Smooth muscle cell of the brain vasculature (primary cell): Measurements from ENCODE around the gene SPCS2.

Source experiments
- DNase-seq: peaks from one replicate; pipeline ENCODE4 v3.0.0-alpha.2; 2012; ENCODE audit warnings: low read depth, low spot score

SPCS2 gene

GRCh38 chr11:74948898-74949752, at the start of gene SPCS2, which contains the start of gene XRRA1:
SPCS2 (plus strand) TSS chr11:74949266; CDS start chr11:74949286, 20 bp downstream.
XRRA1 (minus strand) TSS chr11:74949091; CDS start chr11:74940878, 8,213 bp downstream.
- peak; percentile 94 for DNase-seq

GRCh38 chr11:74902342-74902741, 46.7 kb upstream of the SPCS2 start:
- DNase-seq = no peak

DNA sequence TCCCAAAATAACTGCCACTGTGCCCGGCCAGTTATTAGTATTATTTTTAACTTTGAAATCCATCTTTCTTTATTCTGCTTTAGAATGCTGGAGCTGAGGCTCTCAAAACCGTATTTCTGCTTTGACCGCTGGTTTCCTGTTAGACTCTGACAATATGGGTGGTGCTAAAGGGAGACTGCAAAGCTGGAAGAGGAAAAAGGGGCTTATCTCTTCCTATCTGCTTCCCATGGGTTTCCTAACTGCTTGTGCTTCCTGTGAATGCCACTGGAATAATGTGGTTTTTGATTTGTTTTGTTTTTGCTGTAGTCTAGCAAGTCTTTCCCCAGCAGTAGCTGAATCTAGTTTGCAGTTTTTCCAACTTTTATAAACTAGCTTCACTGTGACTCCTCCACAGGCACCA, 43.7 kb upstream of the SPCS2 start:
- DNase-seq = no peak

GRCh38 chr11:74909385-74909784, 39.7 kb upstream of the SPCS2 start:
- DNase-seq = no peak

GRCh38 chr11:74909812-74910211, 39.3 kb upstream of the SPCS2 start:
- no peak for DNase-seq

- DNase-seq = no peak
These were observed 25.9 kb upstream of the SPCS2 start for GRCh38 chr11:74923125-74923524.

DNA sequence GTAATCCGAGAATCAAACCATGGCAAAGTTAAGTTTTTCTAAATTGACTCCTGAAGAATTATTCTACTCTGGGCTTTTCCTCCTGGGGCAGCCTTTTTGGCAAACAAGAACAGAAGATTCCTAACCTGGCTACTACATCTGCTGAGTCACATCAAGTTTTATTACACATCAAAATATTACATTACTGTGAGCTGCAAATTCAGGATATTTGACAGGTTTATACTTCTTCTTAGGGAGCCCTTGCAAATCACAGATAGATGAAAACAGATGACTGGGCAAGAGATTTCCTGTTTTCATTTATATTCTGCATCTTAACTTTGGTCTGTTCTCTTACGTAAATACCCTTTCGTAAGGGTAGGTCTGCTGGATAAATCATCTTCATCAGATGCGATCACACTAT, 23.8 kb upstream of the SPCS2 start:
- no peak for DNase-seq

DNA sequence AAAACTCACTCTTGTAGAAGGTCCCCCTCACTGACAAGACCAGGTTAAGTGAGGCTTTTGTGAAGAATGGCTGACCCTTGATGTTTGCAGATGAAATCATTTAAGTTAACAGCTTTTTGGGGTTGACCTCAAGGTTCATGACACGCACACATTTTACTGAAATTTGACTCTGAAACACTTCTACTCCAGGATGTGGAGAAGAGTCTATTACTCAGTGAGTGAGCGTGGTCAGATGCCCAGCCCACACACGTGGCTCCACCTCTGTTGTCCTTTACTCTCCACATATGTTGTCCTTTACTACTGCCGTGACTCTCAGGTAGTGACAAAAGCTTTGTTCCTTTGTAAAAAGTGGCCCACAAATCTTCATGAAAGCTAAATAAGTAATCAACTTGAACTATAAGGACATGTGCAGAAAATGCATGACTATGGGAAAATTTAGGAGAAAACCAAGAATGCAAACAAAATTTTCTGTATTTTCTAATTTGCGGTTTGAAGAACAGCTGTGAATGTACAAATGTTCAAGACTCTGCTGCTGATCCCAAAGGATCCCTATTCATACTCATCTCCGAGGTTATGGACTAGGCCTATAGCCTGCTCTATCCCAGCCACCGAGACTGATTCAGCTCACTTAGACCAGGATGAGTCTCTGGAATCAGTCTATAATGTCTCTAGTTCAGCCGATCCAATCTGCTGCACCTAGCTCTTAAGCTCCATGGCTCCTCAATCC, 22.6 kb upstream of the SPCS2 start:
- no peak for DNase-seq

- DNase-seq = no peak
These were observed 21.6 kb upstream of the SPCS2 start for GRCh38 chr11:74927496-74927895.

DNA sequence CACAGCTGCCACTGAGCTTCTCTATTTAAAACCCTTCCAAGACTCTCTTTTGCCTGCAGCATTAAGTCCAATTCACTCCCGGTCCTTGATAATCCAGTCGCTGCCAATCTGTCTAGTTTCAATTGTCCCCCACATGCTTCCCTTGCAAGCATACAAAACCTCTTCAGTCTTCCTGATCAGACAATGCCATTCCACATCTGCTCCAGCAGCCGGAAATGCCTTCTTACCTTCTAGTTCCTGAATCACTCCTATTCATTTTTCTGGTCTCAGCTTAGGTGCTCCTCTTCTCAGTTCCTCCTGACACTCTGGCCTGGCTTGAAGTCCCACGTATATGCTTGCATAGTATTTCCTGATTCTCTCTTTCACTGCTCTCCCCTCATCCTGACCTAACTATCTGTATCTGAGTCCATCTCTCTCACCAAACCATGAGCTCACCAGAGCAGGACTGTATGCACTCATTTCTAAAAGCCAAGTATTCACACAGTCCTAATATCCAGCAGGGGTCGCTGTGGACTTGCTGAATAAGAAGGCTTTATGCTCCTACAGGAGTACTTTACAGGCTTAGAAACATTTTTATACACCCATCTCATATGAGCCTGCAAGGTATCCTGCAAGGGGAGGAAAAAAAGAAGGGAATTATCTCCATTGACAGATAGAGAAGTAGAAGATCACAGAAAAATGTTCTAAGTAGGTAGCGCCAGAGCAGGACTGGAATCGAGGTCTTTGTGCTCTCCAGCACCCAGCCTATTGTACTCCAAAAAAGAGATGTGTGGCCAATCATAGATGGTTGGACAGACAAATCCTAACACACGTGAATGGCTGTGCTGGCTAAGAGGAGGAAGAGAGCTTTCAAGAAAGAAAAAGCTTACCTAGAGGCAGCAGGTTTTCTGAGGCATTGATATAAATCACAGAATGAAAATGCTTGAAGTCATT, 19.4 kb upstream of the SPCS2 start:
- peak; percentile 86 for DNase-seq

GRCh38 chr11:74932169-74932568, 16.9 kb upstream of the SPCS2 start:
- DNase-seq = no peak

DNA sequence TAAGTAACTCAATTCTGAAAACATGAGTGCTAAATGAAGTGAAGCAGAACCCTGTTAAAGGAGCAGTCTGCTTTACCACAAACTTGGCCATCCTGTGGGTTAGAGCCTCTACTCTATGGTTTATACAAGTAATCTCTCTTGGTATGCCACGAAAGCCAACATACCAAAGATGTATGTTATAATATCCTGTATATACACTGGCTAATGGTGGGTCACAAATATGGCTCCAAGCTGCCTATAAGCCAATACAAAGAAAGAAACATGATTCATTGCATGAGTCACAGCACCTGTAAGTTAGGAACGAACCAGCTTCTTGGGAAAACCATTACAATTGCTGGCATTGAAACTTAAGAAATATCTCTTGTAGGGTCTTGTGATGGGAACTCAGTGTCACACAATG, 16.3 kb upstream of the SPCS2 start:
- DNase-seq = no peak

DNA sequence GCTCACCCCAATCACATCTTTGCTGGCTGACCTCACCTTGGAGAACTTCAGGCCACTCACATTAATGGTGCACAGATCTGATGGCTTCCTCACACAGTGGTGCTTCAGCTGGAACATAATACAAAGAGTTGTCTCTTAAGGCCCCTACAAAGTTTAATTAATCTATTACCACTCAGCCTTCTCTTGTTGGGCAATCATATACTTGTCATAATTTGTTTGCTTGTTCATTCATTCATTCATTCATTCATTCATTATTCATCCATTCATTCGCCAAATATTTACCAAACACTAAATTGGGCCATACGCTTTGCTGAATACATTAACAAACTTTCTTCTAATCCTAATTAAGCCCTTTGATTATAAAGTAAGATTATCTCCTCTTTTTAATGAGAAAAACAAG, 15.3 kb upstream of the SPCS2 start:
- no peak for DNase-seq

DNA sequence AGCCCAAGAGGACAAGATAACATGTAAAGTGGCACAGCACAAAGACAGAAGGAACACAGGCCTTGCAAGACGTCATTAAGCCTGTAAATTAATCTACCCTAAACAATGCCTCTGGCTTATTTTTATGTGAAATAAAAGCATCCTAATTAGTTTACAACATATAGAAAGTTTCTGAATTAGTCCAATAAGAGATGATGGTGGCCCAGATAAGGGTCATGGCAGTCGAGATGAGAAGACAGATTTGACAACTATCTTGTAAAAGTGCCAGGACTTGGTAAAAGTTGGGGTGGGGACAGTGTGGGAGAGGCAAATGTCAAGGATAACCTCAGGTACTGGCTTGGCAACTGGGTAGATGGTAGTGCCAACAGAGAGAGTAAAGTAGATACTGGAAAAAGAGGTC, 13.8 kb upstream of the SPCS2 start:
- no peak for DNase-seq

DNA sequence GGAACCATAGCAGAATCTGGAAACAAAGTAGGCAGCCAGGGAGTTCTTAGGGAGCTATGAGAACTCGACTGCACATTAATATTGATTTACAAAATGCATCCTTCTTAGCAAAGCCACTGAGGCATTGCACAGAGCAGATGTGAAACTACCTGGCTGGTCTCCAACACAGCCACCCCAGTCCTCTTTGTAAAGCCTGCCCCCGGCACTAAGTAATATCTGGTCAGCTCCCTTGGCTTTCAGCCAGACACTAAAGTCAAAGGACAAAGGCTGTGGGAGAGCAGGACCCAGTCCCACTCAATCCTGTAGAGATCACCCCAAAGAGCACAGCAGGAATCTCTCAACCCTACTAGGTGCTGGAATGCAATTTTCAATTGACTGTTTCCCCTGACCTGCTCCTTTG, 13.0 kb upstream of the SPCS2 start:
- DNase-seq = no peak

GRCh38 chr11:74936976-74937375, 12.1 kb upstream of the SPCS2 start:
- DNase-seq = no peak

DNA sequence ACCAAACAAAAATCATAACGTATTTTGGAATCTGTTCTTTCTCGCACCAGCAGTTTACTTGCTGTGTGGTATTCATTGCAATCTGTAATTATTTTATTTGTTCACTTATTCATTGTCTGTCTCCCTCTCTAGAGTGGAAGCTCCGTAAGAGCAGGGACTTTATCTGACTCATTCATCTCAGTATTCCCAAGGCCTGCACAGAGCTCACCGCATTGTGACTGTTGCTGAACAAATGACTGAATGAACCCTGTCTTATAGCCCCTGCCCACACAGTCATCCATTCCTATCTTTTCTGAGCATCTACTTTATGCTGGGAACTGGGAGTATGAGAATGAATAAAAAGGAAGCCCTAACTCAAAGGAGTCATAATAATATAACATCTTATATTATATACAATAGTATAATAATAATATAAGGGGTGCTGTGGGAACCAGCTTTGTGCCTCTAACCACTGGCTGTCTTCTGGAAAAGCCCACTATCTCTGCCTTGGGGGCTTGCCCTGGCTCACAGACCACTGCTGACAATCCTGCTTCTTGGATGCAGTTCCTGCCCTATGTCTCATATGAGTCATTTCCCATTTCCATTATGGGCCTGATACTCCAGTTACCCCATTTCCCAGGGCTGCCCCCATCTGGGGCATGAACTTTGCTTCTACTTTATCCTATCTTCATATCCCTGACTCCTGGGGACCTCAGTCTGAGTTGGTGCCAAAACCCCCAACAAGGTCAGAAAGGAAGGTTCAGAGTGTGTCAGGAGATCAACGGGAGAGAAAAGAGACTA, 11.2 kb upstream of the SPCS2 start:
- DNase-seq = no peak

DNA sequence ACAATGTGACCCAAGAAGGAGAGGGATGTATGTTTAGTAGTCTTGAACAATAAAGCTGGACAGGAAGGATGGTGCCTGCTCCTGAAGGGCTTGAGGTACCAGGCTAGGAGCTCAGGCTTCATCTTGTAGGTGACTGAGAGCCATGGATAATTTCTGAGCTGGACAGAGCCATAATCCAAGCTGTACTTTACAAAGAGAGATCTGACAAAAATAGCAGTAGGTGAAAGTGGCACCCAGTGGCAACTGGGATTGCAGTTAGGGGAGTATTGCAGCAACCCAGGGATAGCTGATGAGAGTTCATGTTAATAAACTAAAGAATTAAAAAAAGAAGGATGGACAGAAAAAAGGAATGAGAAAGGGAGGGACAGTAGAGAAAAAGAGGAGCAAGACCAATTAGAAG, 7.6 kb upstream of the SPCS2 start:
- no peak for DNase-seq

DNA sequence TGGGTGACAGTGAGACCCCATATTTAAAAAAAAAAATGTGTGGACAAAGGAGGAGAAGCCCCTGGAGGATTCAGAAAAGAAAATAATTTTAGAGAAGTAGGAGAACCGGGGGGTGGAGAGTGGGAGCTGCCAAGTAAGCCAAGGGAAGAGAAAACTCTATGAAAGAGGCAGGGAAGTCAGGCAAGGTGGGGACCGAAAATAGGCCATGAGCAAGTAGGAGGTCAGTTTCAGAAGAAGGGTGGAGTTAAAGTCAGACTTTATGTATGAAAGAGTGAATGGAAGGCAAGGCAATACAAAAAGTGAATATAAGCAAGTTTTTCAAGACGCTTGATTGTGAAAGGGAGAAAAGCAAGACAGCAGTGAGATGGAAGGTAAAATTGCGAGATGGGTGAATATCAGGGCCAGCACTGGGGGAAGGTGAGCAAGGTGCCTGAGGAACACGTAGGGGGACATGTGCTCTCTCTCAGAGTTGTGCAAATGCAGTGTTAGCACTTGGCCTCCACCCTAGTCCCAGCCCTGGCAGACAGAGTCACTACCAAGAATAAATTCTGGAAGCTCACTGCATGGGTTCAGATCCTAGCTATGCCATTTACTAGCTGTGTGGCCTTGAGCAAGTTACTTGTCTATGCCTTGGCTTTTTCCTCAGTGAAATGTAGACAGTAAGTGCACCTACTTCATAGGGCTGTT, 6.8 kb upstream of the SPCS2 start:
- no peak for DNase-seq

DNA sequence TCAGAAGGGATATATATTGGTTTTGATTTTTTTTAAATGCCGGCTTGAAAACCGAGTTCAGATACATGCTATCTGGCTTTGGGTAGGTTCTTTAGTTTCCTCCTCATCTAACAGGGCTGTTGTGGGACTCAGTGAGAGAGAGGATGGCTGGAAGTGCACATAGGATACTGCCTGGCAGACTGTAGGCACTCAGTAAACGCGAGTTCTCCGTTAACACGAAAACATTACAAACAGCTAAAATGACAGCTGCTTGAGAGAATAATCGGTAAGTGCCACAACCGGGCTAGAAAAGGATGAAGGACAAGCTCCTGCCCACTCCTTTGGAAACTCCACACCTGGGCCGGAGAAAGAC, 544 bp upstream of the SPCS2 start:
- no peak for DNase-seq

DNA sequence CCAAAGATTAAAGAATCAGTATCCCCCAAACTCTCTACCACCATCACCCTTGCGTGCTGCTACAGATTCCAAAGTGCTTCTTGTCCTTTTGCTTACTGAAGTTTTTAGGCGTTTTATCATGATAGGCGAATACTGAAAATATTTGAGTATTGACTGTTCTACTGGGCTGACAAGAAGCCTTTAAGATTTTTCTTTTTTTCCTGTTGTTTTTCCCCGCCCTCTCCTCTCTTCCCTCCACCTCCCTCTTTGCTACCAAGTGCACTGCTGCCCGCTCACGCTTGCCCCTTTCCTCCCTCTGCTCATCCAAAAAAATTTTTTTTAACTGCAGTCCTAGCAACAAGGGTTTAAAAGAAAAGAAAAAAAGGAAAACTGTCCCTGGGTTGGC, 679 bp downstream of the SPCS2 start:
- no peak for DNase-seq
